Measurements from ENCODE around the gene CEACAM20. TPM values are rescaled to one million over a fixed set of nuclear protein-coding genes. Genes with fewer than 3 reads are reported as not detected.

CEACAM20 gene
- total RNA-seq, 1 experiment from 2014 or later, result not detected

DNA sequence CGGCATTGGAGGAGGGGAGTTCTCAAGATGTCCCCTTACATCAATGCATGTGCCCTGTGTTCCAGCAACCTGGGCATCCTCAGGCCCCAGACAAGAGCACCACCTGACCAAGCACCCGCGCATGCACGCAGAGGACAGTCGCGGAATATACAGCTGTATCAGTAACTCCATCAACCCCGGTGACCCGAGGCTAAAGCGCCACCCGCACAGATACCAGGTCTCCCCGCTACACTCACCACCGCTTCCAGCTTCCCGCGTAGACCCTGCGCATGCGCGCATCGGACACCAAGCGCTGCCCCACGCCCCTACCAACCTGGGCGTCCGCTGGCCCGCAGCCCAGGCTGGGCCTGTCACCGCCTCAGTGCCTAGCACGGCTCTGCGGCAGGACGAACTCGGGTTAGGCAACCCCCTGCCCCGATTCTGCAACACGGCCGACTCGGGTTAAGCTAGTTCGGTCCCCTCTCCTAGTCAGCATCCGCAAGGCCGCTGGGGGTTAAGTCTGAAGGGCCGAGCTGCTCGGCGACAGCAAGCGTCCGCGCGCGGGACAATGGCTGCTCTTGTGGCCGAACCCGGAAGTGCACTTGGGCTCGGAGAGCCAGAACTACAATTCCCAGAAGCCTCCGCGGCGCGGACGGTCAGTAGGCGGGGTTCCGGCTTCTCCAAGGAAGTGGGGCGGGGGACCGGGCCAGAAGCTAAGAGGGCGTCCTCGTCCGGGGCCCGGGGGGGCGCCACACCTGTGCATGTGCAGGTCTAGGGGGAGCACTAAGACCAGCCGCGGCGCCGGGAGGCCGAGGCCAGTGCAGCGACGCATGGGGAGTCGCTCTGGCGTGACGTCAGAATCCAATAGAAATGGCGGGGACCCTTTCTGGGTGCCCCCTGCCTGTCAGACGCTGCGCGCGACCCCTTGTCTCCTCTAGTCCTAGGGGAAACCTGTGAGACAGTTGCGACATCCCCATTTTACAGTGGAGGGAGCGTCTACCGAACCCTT is 29.2 kb downstream of the CEACAM20 start, which contains the start of gene ZNF180:
TSS of gene ZNF180 (minus strand) at position 561 of the 988 bp plus-strand sequence. CDS start 3,188 bp downstream, outside the sequence.
- DNase-seq (ENCODE audit: low read depth, low spot score) (peak; percentile 92), ATAC-seq (peak; percentile 93)
- no TSS peak for BruUV-seq (replicated peaks)
- Histone ChIP-seq H3K27ac (ENCODE audit: low read depth, low read length) (peak within 1 kb of the TSS; percentile 70), H3K36me3 (ENCODE audit: control insufficient read depth in 1 of 2, insufficient read depth in 2 of 2, low read length in 2 of 2) (peaks cover 10 to 37% of the 10 kb centered on the region in 2 experiments), H3K9me3 (ENCODE audit: control insufficient read depth in 1 of 2, insufficient read depth in 1 of 2, low read depth in 1 of 2, low read length in 2 of 2) (peaks cover 4 to 15% of the 10 kb centered on the region in 2 experiments; a peak in 3 of 4 replicates), H3K27me3 (ENCODE audit: insufficient read depth, low read length) (no peaks in the 10 kb centered on the region), H3K4me1 (ENCODE audit: control insufficient read depth in 1 of 2, insufficient read depth in 2 of 2, low read length in 2 of 2) (peaks cover 0 to 16% of the 10 kb centered on the region in 2 experiments; a peak in 1 of 4 replicates), H2AFZ (ENCODE audit: low read depth, low read length, poor library complexity, severe bottlenecking) (peak within 1 kb of the TSS; percentile 79), H3K79me2 (ENCODE audit: insufficient read depth, low read length) (peaks cover 46% of the 10 kb centered on the region), H3K4me3 (replicated peaks in 1 of 2; ENCODE audit: low read depth in 1 of 2, low read length in 2 of 2) (peak within 1 kb of the TSS; percentile 89), H4K20me1 (ENCODE audit: insufficient read depth) (no peaks in the 10 kb centered on the region), H3K9me2 (ENCODE audit: insufficient read depth) (no peaks in the 10 kb centered on the region), H3K4me2 (ENCODE audit: low read length) (peak within 1 kb of the TSS; percentile 88), H3K9ac (ENCODE audit: low read length) (peak within 1 kb of the TSS; percentile 74)
- intact Hi-C loops (cut with micrococcal nuclease), result loop anchor here (10.0 kb wide), 1 partner anchor 475 kb away; the partner anchor contains the start of gene ZNF222
- CTCF ChIA-PET, result interaction anchor here (1.0 to 1.4 kb wide), 2 partner anchors 14 to 336 kb away, joined by 3 read pairs; partner anchors contain the start of gene ZNF226
- RAD21 ChIA-PET (ENCODE audit: low non-redundant PET in 1 of 2, low total read pairs in 2 of 2, uncharacterized antibody in 2 of 2, unreplicated experiment in 2 of 2), result no interaction called here
- POLR2A ChIA-PET, result interaction anchor here (0.9 kb wide), 1 partner anchor 196 kb away, joined by 3 read pairs; the partner anchor contains the start of gene ZNF235
- TF ChIP-seq, protein P1, sequence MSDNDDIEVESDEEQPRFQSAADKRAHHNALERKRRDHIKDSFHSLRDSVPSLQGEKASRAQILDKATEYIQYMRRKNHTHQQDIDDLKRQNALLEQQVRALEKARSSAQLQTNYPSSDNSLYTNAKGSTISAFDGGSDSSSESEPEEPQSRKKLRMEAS (IDR thresholded peaks at IDR 0.05), result peak; percentile 76
- TF ChIP-seq CBX3 (IDR thresholded peaks at IDR 0.05; ENCODE audit: low read depth) (peak; percentile 59), JUND (IDR thresholded peaks at IDR 0.05) (no peak), RAD21 (IDR thresholded peaks at IDR 0.05; ENCODE audit: low read depth) (no peak), EZH2phosphoT487 (IDR thresholded peaks at IDR 0.05; ENCODE audit: borderline replicate concordance) (no peak), POLR2AphosphoS5 (IDR thresholded peaks at IDR 0.05; ENCODE audit: low read depth, low read length) (peak; percentile 82), SRF (IDR thresholded peaks at IDR 0.05; ENCODE audit: low read depth) (0 out of 2 replicates have a peak, but pooled peaks have one; percentile 38), ELF1 (IDR thresholded peaks at IDR 0.05; ENCODE audit: borderline replicate concordance, low read depth) (peak; percentile 100), SP1 (IDR thresholded peaks at IDR 0.05; ENCODE audit: low read depth) (no peak; the same call in none of the 2 replicates), TCF7L2 (IDR thresholded peaks at IDR 0.05; ENCODE audit: borderline replicate concordance, extremely low read depth, insufficient read depth, insufficient read length) (no peak), FOSL1 (IDR thresholded peaks at IDR 0.05; ENCODE audit: low read depth) (no peak), POLR2A (IDR thresholded peaks at IDR 0.05; ENCODE audit: borderline replicate concordance, extremely low read depth, insufficient read depth, insufficient read length) (peak; percentile 63), YY1 (IDR thresholded peaks at IDR 0.05; ENCODE audit: extremely low read depth, insufficient replicate concordance, low read depth, low read length) (peak; percentile 87), SIN3A (IDR thresholded peaks at IDR 0.05; ENCODE audit: low read depth) (peak; percentile 88; the same call in 1 of the 2 replicates), ZFX (IDR thresholded peaks at IDR 0.05) (peak; percentile 99), EGR1 (IDR thresholded peaks at IDR 0.05; ENCODE audit: low read depth) (peak; percentile 59; the same call in 1 of the 2 replicates)
- TF ChIP-seq, protein P2, sequence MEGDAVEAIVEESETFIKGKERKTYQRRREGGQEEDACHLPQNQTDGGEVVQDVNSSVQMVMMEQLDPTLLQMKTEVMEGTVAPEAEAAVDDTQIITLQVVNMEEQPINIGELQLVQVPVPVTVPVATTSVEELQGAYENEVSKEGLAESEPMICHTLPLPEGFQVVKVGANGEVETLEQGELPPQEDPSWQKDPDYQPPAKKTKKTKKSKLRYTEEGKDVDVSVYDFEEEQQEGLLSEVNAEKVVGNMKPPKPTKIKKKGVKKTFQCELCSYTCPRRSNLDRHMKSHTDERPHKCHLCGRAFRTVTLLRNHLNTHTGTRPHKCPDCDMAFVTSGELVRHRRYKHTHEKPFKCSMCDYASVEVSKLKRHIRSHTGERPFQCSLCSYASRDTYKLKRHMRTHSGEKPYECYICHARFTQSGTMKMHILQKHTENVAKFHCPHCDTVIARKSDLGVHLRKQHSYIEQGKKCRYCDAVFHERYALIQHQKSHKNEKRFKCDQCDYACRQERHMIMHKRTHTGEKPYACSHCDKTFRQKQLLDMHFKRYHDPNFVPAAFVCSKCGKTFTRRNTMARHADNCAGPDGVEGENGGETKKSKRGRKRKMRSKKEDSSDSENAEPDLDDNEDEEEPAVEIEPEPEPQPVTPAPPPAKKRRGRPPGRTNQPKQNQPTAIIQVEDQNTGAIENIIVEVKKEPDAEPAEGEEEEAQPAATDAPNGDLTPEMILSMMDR (IDR thresholded peaks at IDR 0.05 in 2 of 3, conservative IDR thresholded peaks at IDR 0.05 in 1 of 3; ENCODE audit: borderline replicate concordance in 1 of 3, insufficient read depth in 1 of 3, low read depth in 2 of 3, low read length in 2 of 3), result peak in 2 of 3 experiments; percentile 36 to 52; a peak in 3 of 6 replicates
- TF ChIP-seq, protein P3, sequence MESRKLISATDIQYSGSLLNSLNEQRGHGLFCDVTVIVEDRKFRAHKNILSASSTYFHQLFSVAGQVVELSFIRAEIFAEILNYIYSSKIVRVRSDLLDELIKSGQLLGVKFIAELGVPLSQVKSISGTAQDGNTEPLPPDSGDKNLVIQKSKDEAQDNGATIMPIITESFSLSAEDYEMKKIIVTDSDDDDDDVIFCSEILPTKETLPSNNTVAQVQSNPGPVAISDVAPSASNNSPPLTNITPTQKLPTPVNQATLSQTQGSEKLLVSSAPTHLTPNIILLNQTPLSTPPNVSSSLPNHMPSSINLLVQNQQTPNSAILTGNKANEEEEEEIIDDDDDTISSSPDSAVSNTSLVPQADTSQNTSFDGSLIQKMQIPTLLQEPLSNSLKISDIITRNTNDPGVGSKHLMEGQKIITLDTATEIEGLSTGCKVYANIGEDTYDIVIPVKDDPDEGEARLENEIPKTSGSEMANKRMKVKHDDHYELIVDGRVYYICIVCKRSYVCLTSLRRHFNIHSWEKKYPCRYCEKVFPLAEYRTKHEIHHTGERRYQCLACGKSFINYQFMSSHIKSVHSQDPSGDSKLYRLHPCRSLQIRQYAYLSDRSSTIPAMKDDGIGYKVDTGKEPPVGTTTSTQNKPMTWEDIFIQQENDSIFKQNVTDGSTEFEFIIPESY (IDR thresholded peaks at IDR 0.05; ENCODE audit: extremely low read depth, insufficient replicate concordance, low read length), result no peak
